Keratinocyte (primary cell): Measurements from ENCODE around the gene SLC6A19. TPM values are rescaled to one million over a fixed set of nuclear protein-coding genes. Genes with fewer than 3 reads are reported as not detected.

Experiments used
- DNase-seq: peaks from one replicate; pipeline ENCODE4 v3.0.0-alpha.2; 2011; ENCODE audit warnings: low read depth, missing footprints, low spot score
- FAIRE-seq: peaks from 2 replicates; lab custom pipeline; 2011; peaks lifted over from hg19 to GRCh38; lab: Jason Lieb, UNC
- H2AFZ ChIP-seq: 2 replicates; pipeline ENCODE4 v1.6.0; 2012; ENCODE audit warnings: low read length, control low read depth, inconsistent platforms; ENCODE audit not compliant: control insufficient read depth
- H3K27ac ChIP-seq: 2 replicates; pipeline ENCODE4 v1.5.1; 2011; ENCODE audit warnings: low read length; ENCODE audit not compliant: control insufficient read depth, insufficient read depth
- H3K27me3 ChIP-seq: 3 replicates; pipeline ENCODE4 v1.6.0; 2011; ENCODE audit warnings: low read length; ENCODE audit not compliant: control insufficient read depth, insufficient read depth; ENCODE audit errors: extremely low read depth
- H3K36me3 ChIP-seq, 2 experiments: 2 replicates in 1 of 2; 3 replicates in 1 of 2; pipeline ENCODE4 v1.5.1; 2011; ENCODE audit warnings: low read length in 2 of 2, mild to moderate bottlenecking in 1 of 2; ENCODE audit not compliant: control insufficient read depth in 2 of 2, insufficient read depth in 2 of 2; ENCODE audit errors: extremely low read depth in 1 of 2
- H3K4me1 ChIP-seq: 3 replicates; pipeline ENCODE4 v1.5.1; 2011; ENCODE audit warnings: low read length; ENCODE audit not compliant: control insufficient read depth, insufficient read depth; ENCODE audit errors: extremely low read depth
- H3K4me2 ChIP-seq: 3 replicates; pipeline ENCODE4 v1.6.0; 2011; ENCODE audit warnings: low read depth, low read length; ENCODE audit not compliant: control insufficient read depth, insufficient read depth; ENCODE audit errors: extremely low read depth
- H3K4me3 ChIP-seq, 3 experiments: fragments of 200-600 bp in 1 of 3; sonication (generic) in 1 of 3; 2 replicates in 2 of 3; 3 replicates in 1 of 3; pipeline ENCODE4 v1.5.1; 2011 to 2016; ENCODE audit warnings: low read length in 3 of 3, mild to moderate bottlenecking in 3 of 3, control low read depth in 2 of 3, inconsistent platforms in 1 of 3, low read depth in 1 of 3, mixed read lengths in 1 of 3, mixed run types in 1 of 3, moderate library complexity in 1 of 3; ENCODE audit not compliant: control insufficient read depth in 2 of 3, insufficient read depth in 2 of 3; ENCODE audit errors: extremely low read depth in 1 of 3
- H3K79me2 ChIP-seq: 2 replicates; pipeline ENCODE4 v1.6.0; 2012; ENCODE audit warnings: low read length; ENCODE audit not compliant: control insufficient read depth, insufficient read depth
- H3K9ac ChIP-seq: 3 replicates; pipeline ENCODE4 v1.6.0; 2011; ENCODE audit warnings: low read length; ENCODE audit not compliant: control insufficient read depth, insufficient read depth; ENCODE audit errors: extremely low read depth
- H3K9me1 ChIP-seq: 3 replicates; pipeline ENCODE4 v1.6.0; 2011; ENCODE audit warnings: low read length; ENCODE audit not compliant: control insufficient read depth, insufficient read depth; ENCODE audit errors: extremely low read depth
- H3K9me3 ChIP-seq: 2 replicates; pipeline ENCODE4 v1.5.1; 2012; ENCODE audit warnings: low read depth, low read length; ENCODE audit not compliant: control insufficient read depth
- H4K20me1 ChIP-seq: 3 replicates; pipeline ENCODE4 v1.6.0; 2011; ENCODE audit warnings: low read length; ENCODE audit not compliant: control insufficient read depth, insufficient read depth; ENCODE audit errors: extremely low read depth
- EZH2 ChIP-seq: IDR thresholded peaks from one replicate; pipeline ENCODE4 v1.6.1; 2012; ENCODE audit warnings: inconsistent platforms, mild to moderate bottlenecking, low read length, moderate library complexity
- dilution Hi-C: fragments of 300-500 bp; cut with MboI; formaldehyde crosslinking; loops from one replicate; pipeline ENCODE4 v1.7.0; 2020; ENCODE audit warnings: low sequenced_read_pairs; ENCODE audit not compliant: extremely low pct_ligation_motif_present
- polyA plus RNA-seq, 5 experiments: library from polyadenylated mRNA; depleted of rRNA in 3 of 5; stranded (reverse) in 3 of 5; stranded (forward) in 1 of 5; unstranded in 1 of 5; fragments of >200 nt; gene quantifications; 1 replicate in 1 of 5; 2 replicates in 3 of 5; 3 replicates in 1 of 5; pipeline versions ENCODE4 v1.2.1 to v1.2.3, GENCODE V29; 2011 to 2012; ENCODE audit warnings: missing spikeins in 2 of 5, low read depth in 1 of 5, low replicate concordance in 1 of 5
- TF ChIP-seq, protein P1 (sequence below), 3 experiments: IDR thresholded peaks in 1 of 3; conservative IDR thresholded peaks in 1 of 3; optimal IDR thresholded peaks in 1 of 3; 2 replicates in 2 of 3; 3 replicates in 1 of 3; pipeline versions ENCODE3 to v1.5.1; 2011; ENCODE audit warnings: low read length in 3 of 3, mild to moderate bottlenecking in 3 of 3, moderate library complexity in 2 of 3, control low read depth in 1 of 3, inconsistent platforms in 1 of 3; ENCODE audit not compliant: insufficient read depth in 2 of 3; ENCODE audit errors: extremely low read depth in 1 of 3

SLC6A19 gene
- polyA plus RNA-seq, 1 donor (not counting 4 experiments of a cell fraction or from before 2014, with no cell fraction given), result not detected

GRCh38 chr5:1169211-1170115 lies 31.9 kb upstream of the SLC6A19 start:
- Histone ChIP-seq H3K27me3 (no peaks in the 10 kb centered on the region), H3K9me1 (no peaks in the 10 kb centered on the region)
- TF ChIP-seq, protein P1, sequence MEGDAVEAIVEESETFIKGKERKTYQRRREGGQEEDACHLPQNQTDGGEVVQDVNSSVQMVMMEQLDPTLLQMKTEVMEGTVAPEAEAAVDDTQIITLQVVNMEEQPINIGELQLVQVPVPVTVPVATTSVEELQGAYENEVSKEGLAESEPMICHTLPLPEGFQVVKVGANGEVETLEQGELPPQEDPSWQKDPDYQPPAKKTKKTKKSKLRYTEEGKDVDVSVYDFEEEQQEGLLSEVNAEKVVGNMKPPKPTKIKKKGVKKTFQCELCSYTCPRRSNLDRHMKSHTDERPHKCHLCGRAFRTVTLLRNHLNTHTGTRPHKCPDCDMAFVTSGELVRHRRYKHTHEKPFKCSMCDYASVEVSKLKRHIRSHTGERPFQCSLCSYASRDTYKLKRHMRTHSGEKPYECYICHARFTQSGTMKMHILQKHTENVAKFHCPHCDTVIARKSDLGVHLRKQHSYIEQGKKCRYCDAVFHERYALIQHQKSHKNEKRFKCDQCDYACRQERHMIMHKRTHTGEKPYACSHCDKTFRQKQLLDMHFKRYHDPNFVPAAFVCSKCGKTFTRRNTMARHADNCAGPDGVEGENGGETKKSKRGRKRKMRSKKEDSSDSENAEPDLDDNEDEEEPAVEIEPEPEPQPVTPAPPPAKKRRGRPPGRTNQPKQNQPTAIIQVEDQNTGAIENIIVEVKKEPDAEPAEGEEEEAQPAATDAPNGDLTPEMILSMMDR (optimal IDR thresholded peaks at IDR 0.05 in 1 of 3, IDR thresholded peaks at IDR 0.05 in 1 of 3, conservative IDR thresholded peaks at IDR 0.05 in 1 of 3; ENCODE audit: extremely low read depth in 1 of 3, insufficient read depth in 2 of 3, low read length in 3 of 3), result no peak
- TF ChIP-seq EZH2, result no peak

DNA sequence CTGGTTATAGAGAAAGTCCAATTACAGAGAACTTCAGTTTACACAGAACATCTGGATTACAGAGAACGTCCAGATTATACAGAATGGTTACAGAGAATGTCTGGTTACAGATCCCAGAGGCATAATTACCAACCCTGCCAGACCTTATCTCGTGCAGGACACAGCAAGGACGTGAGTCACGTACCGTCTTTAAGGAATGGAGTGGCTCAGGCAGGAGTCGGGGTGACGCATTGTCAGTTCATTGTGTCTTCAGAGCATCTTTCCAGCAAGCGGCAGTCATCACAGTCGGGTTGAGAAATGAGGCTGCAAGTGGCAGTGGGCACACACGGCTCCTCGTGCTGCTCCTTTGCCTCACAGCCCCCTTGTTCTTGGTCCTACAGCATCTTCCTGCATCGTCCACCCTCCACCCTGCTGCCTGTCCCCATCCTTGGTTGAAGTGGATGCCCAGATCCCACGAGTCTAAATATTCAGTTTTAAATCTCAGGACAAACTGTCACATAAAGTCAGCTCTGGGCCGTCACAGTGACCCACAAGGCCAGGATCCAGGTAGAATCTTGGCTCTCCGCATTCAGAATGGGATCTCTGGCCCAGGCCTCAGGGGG lies 30.0 kb upstream of the SLC6A19 start:
- Histone ChIP-seq H3K4me1 (no peaks in the 10 kb centered on the region), H3K4me3 (no peak overlapping the region), H3K9me3 (no peaks in the 10 kb centered on the region), H4K20me1 (no peaks in the 10 kb centered on the region), H3K79me2 (no peaks in the 10 kb centered on the region), H3K4me2 (no peak overlapping the region), H2AFZ (no peak overlapping the region), H3K27ac (no peak overlapping the region), H3K27me3 (no peaks in the 10 kb centered on the region), H3K9ac (no peak overlapping the region), H3K9me1 (no peaks in the 10 kb centered on the region), H3K36me3 (no peaks in the 10 kb centered on the region)
- no peak for DNase-seq
- TF ChIP-seq, protein P1 (optimal IDR thresholded peaks at IDR 0.05 in 1 of 3, IDR thresholded peaks at IDR 0.05 in 1 of 3, conservative IDR thresholded peaks at IDR 0.05 in 1 of 3; ENCODE audit: extremely low read depth in 1 of 3, insufficient read depth in 2 of 3, low read length in 3 of 3), result no peak
- dilution Hi-C loops, result no loop called here
- FAIRE-seq, result no peak

More at GRCh38 chr5:1169211-1170115, 31.9 kb upstream of the SLC6A19 start:
- no peaks in the 10 kb centered on the region for H3K9me3 ChIP-seq
- no peak overlapping the region for H3K9ac ChIP-seq
- no peaks in the 10 kb centered on the region for H3K4me1 ChIP-seq
- H3K27ac ChIP-seq, result no peak overlapping the region
- dilution Hi-C loops, result no loop called here
- no peak for DNase-seq
- FAIRE-seq, result no peak
- H3K79me2 ChIP-seq, result no peaks in the 10 kb centered on the region
- H3K4me3 ChIP-seq, result no peak overlapping the region
- H3K36me3 ChIP-seq, result no peaks in the 10 kb centered on the region
- no peaks in the 10 kb centered on the region for H4K20me1 ChIP-seq
- H2AFZ ChIP-seq, result no peak overlapping the region
- no peak overlapping the region for H3K4me2 ChIP-seq
